Fibroblast of villous mesenchyme (primary cell): ENCODE results near the gene ZDHHC17. TPM values are rescaled to one million over a fixed set of nuclear protein-coding genes. Genes with fewer than 3 reads are reported as not detected.
"Not testable (repeated sequence)": the region's sequence is repeated elsewhere in the genome, so short reads cannot be mapped to it uniquely, and the experiment has no call there.

Source experiments
- DNase-seq: peaks from one replicate; pipeline ENCODE4 v3.0.0-alpha.2; 2010; ENCODE audit warnings: low read depth
- H3K4me3 ChIP-seq: 2 replicates; pipeline ENCODE4 v1.5.1; 2011; ENCODE audit warnings: low read depth, mild to moderate bottlenecking, low read length
- CTCF ChIP-seq: IDR thresholded peaks from 2 replicates; pipeline ENCODE4 v1.5.1; 2012; ENCODE audit warnings: low read depth, mild to moderate bottlenecking, low read length; ENCODE audit not compliant: insufficient read depth
- total RNA-seq: library from RNA; depleted of rRNA; stranded (reverse); fragments of >200 nt; gene quantifications from 2 replicates; pipeline ENCODE4 v1.2.3, GENCODE V29; 2012

Gene ZDHHC17
- total RNA-seq, 1 donor: 73.0 TPM

DNA sequence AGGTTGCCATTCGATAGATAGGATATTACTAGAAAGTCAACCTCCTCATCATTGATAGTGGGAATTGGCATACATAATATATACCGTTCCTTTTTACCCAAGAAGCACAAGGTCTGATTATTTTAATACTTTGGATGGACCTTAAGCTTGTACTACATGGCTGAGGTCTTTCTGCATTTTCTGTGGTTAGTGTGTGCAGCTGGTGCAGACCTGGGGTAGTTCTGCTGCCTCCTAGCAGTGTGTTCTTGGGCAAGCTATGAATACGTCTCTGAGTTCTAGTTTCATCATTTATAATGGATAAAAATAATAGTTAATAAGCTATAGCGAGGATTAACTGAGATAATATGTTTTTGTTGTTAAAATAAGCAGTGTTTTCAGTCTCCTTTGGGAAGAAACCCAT lies 2.2 kb downstream of the ZDHHC17 start:
- no peak for TF ChIP-seq CTCF
- DNase-seq: no peak
- H3K4me3 ChIP-seq: no peak overlapping the region

GRCh38 chr12:76768576-76768975 lies 4.7 kb downstream of the ZDHHC17 start:
- DNase-seq: no peak
- TF ChIP-seq CTCF: no peak
- no peak overlapping the region for H3K4me3 ChIP-seq

DNA sequence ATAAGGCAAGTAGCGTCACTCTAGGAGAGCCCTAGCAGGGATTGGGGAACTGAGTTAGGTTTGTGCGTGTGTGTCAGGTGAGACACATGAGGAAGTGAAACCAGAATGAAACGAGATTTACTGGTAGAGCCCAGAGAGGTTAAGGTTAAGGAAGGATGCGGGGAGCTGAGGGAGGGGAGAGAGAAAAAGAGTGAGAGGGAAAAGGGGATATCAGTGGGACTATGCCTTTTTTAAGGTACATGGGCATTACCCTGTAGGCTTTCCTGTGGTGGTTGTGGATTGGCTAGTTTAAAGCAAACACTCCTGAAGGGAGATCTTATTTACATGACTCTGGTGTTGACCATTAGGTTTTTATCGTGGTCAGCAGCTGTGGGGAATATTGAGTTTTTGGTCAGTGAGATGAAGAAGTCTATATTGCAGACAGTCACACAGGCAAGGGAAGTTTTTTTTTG lies 13.9 kb downstream of the ZDHHC17 start:
- no peak for TF ChIP-seq CTCF
- H3K4me3 ChIP-seq: no peak overlapping the region
- DNase-seq: no peak

DNA sequence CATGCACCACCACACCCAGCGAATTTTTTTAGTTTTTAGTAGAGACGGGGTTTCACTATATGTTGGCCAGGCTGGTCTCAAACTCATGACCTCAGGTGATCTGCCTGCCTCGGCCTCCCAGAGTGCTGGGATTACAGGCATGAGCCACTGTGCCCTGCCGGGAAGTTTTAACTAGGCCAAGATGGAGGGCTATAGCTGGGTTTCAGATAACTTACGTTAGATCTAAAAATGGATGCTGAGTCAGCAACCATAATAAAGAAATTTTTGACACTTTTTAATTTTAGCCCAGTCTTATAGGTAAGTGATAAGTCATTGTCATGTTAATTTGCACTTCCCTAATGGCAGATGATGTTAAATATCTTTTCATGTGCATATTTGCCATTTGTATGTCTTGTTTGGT lies 14.4 kb downstream of the ZDHHC17 start:
- TF ChIP-seq CTCF: no peak
- DNase-seq: no peak
- H3K4me3 ChIP-seq: no peak overlapping the region

DNA sequence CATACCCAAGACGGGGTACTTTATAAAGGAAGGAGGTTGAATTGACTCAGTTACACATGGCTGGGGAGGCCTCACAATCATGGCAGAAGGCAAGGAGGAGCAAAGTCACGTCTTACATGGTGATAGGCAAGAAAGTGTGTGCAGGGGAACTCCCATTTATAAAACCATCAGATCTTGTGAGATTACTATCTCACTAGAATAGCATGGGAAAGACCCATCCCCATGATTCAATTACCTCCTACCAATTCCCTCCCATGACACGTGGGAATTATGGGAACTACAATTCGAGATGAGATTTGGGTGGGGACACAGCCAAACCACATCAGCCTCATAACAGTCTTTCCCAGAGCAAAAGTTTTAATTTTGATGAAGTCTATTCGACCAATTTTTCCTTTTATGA lies 15.4 kb downstream of the ZDHHC17 start:
- H3K4me3 ChIP-seq, DNase-seq: not testable (repeated sequence)

GRCh38 chr12:76781321-76781720 lies 17.4 kb downstream of the ZDHHC17 start:
- DNase-seq: no peak
- no peak for TF ChIP-seq CTCF
- H3K4me3 ChIP-seq: no peak overlapping the region

DNA sequence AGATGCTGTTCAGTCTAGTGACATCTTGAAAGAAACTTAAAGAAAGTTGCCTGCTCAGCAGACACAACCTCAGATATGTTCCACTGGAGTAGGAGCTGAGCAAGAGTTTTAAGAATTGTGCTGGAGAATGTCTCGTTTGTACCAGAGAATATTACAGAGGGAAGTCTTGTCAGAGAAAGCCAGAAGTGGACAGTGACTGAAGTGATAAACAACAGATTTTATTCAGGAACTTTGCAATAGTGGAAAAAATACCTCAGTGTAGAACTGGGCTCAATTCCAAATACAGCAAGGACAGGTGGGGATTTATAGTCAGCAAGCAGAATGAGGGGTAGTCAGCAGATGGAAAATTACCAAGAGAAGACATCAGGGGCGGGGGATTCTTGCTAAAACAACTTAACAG lies 18.6 kb downstream of the ZDHHC17 start:
- no peak overlapping the region for H3K4me3 ChIP-seq
- no peak for DNase-seq
- TF ChIP-seq CTCF: no peak
